CD4-positive, alpha-beta T cell (primary cell): ENCODE data around the gene MNT. TPM values are rescaled to one million over a fixed set of nuclear protein-coding genes. Genes with fewer than 3 reads are reported as not detected.

ENCODE experiments used
- ATAC-seq: fragments of 200-7000 bp; cut with Tn5 transposase; one replicate; pipeline ENCODE4 v1.10.0; 2022; ENCODE audit warnings: mild to moderate bottlenecking; ENCODE audit not compliant: poor library complexity
- CTCF ChIA-PET: fragments of 350-600 bp; sonication (Branson Sonifier 250); formaldehyde crosslinking; loops from one replicate; lab custom pipeline; 2021; ENCODE audit warnings: antibody characterized with exemption, inconsistent platforms; lab: Charles Lee
- POLR2A ChIA-PET: fragments of 350-600 bp; sonication (Branson Sonifier 250); formaldehyde crosslinking; loops from one replicate; lab custom pipeline; 2021; ENCODE audit warnings: antibody characterized with exemption, inconsistent platforms; lab: Charles Lee
- DNase-seq, 14 experiments: peaks; one replicate each; pipeline ENCODE4 v3.0.0-alpha.2; 2013 to 2020; ENCODE audit warnings: mixed read lengths in 2 of 14
- H3K27ac ChIP-seq, 2 donors: one replicate each; pipeline versions ENCODE4 v1.5.1 to v1.7.0; 2013; ENCODE audit warnings: low read length in 2 of 2, low read depth in 1 of 2, mild to moderate bottlenecking in 1 of 2
- H3K27me3 ChIP-seq, 2 experiments: 1 replicate in 1 of 2; 2 replicates in 1 of 2; pipeline versions ENCODE4 v1.6.1 to v1.7.0; 2013; ENCODE audit warnings: low read length in 2 of 2, control low read depth in 1 of 2, mild to moderate bottlenecking in 1 of 2, moderate library complexity in 1 of 2; ENCODE audit not compliant: insufficient read depth in 2 of 2, control insufficient read depth in 1 of 2
- H3K36me3 ChIP-seq: one replicate; pipeline ENCODE4 v1.6.1; 2013; ENCODE audit warnings: low read length, control low read depth; ENCODE audit not compliant: insufficient read depth
- H3K4me1 ChIP-seq: one replicate; pipeline ENCODE4 v1.6.1; 2013; ENCODE audit warnings: low read length, control low read depth; ENCODE audit not compliant: insufficient read depth
- H3K4me3 ChIP-seq: one replicate; pipeline ENCODE4 v1.5.1; 2013; ENCODE audit warnings: mild to moderate bottlenecking, low read length, moderate library complexity
- H3K9me3 ChIP-seq, 2 experiments: 1 replicate in 1 of 2; 2 replicates in 1 of 2; pipeline versions ENCODE4 v1.6.1 to v1.7.0; 2013; ENCODE audit warnings: low read length in 2 of 2, mild to moderate bottlenecking in 2 of 2, control low read depth in 1 of 2, moderate library complexity in 1 of 2; ENCODE audit not compliant: control insufficient read depth in 1 of 2, insufficient read depth in 1 of 2
- H3K27ac Mint-ChIP-seq: one replicate; pipeline ENCODE4 v1.8.0; 2020; ENCODE audit warnings: mixed read lengths
- H3K27me3 Mint-ChIP-seq: one replicate; pipeline ENCODE4 v1.8.0; 2021; ENCODE audit warnings: mixed read lengths
- H3K36me3 Mint-ChIP-seq: one replicate; pipeline ENCODE4 v1.8.0; 2021; ENCODE audit warnings: low read depth, mixed read lengths
- H3K4me1 Mint-ChIP-seq: one replicate; pipeline ENCODE4 v1.8.0; 2021; ENCODE audit warnings: low read depth, mixed read lengths
- H3K4me3 Mint-ChIP-seq: one replicate; pipeline ENCODE4 v1.8.0; 2020; ENCODE audit warnings: mild to moderate bottlenecking, mixed read lengths
- H3K9me3 Mint-ChIP-seq: one replicate; pipeline ENCODE4 v1.8.0; 2020; ENCODE audit warnings: mixed read lengths
- CTCF ChIP-seq: fragments of 200-600 bp; IDR thresholded peaks from one replicate; pipeline ENCODE4 v1.8.0; 2022; ENCODE audit warnings: antibody characterized with exemption, mild to moderate bottlenecking
- intact Hi-C, 2 experiments: fragments of 100-400 bp; cut with DNase I in 1 of 2; cut with micrococcal nuclease in 1 of 2; formaldehyde crosslinking; loops; one replicate each; pipeline versions ENCODE4 v1.15.1 to v1.9.0; 2023 to 2025; cut with DNase I, micrococcal nuclease
- total RNA-seq, 174 experiments: library from RNA in 2 of 174; stranded (reverse) in 2 of 174; gene quantifications; one replicate each; pipeline ENCODE4 v1.2.3 and lab custom pipeline; 2021 to 2026

MNT gene
- total RNA-seq, 2 experiments from 2014 or later = 111 to 118 TPM

GRCh38 chr17:2346475-2346874 lies 54.4 kb downstream of the MNT start:
- ChIA-PET POLR2A (interaction anchor here (1.0 kb wide), 1 partner anchor 10 kb away, joined by 3 read pairs; the partner anchor contains the start of gene TSR1), CTCF (no interaction called here)
- TF ChIP-seq CTCF = no peak
- H3K4me3 Mint-ChIP-seq = no peak overlapping the region
- no peak overlapping the region for H3K27ac ChIP-seq
- no peak overlapping the region for H3K27ac Mint-ChIP-seq
- H3K9me3 ChIP-seq = no peaks in the 10 kb centered on the region
- intact Hi-C loops = no loop called here
- no peaks in the 10 kb centered on the region for H3K27me3 Mint-ChIP-seq
- ATAC-seq (no peak), DNase-seq (no peak)
- peaks cover 29% of the 10 kb centered on the region for H3K36me3 ChIP-seq
- H3K36me3 Mint-ChIP-seq = peaks cover 35% of the 10 kb centered on the region
- no peak overlapping the region for H3K4me3 ChIP-seq
- no peaks in the 10 kb centered on the region for H3K9me3 Mint-ChIP-seq
- peaks cover 8% of the 10 kb centered on the region for H3K4me1 ChIP-seq
- peaks cover 6% of the 10 kb centered on the region for H3K4me1 Mint-ChIP-seq
- no peaks in the 10 kb centered on the region for H3K27me3 ChIP-seq

- POLR2A ChIA-PET = no interaction called here
Measured at GRCh38 chr17:2344528-2344927, 56.3 kb downstream of the MNT start.

GRCh38 chr17:2343421-2343820 lies 57.4 kb downstream of the MNT start:
- H3K9me3 ChIP-seq = no peaks in the 10 kb centered on the region
- intact Hi-C loops = no loop called here
- ATAC-seq = peak; percentile 50
- peaks cover 9% of the 10 kb centered on the region for H3K4me1 ChIP-seq
- peaks cover 31% of the 10 kb centered on the region for H3K36me3 ChIP-seq
- peaks cover 38% of the 10 kb centered on the region for H3K36me3 Mint-ChIP-seq
- H3K9me3 Mint-ChIP-seq = no peaks in the 10 kb centered on the region
- no peaks in the 10 kb centered on the region for H3K27me3 Mint-ChIP-seq
- DNase-seq = peak in 6 of 14 experiments; percentile 12 to 45 (median 33)
- no peak for TF ChIP-seq CTCF
- H3K4me3 ChIP-seq = no peak overlapping the region
- no peak overlapping the region for H3K4me3 Mint-ChIP-seq
- peaks cover 13% of the 10 kb centered on the region for H3K4me1 Mint-ChIP-seq
- no peaks in the 10 kb centered on the region for H3K27me3 ChIP-seq
- H3K27ac Mint-ChIP-seq = no peak overlapping the region
- no peak overlapping the region for H3K27ac ChIP-seq
- ChIA-PET CTCF (no interaction called here), POLR2A (no interaction called here)

More at GRCh38 chr17:2344528-2344927, 56.3 kb downstream of the MNT start:
- H3K4me3 Mint-ChIP-seq = no peak overlapping the region
- H3K36me3 ChIP-seq = peaks cover 31% of the 10 kb centered on the region
- H3K9me3 Mint-ChIP-seq = no peaks in the 10 kb centered on the region
- ATAC-seq = no peak
- no peak for DNase-seq
- CTCF ChIA-PET = no interaction called here
- H3K27ac Mint-ChIP-seq = no peak overlapping the region
- no peak overlapping the region for H3K4me3 ChIP-seq
- TF ChIP-seq CTCF = no peak
- H3K36me3 Mint-ChIP-seq = peaks cover 36% of the 10 kb centered on the region
- H3K4me1 Mint-ChIP-seq = peaks cover 9% of the 10 kb centered on the region
- H3K27ac ChIP-seq = no peak overlapping the region
- H3K9me3 ChIP-seq = no peaks in the 10 kb centered on the region
- no peaks in the 10 kb centered on the region for H3K27me3 ChIP-seq
- peaks cover 8% of the 10 kb centered on the region for H3K4me1 ChIP-seq
- H3K27me3 Mint-ChIP-seq = no peaks in the 10 kb centered on the region
- intact Hi-C loops = no loop called here
